GM18508 (cell line): Measurements from ENCODE around the gene TDRKH.
"Not testable (repeated sequence)": the region's sequence is repeated elsewhere in the genome, so short reads cannot be mapped to it uniquely, and the experiment has no call there.

ENCODE experiments used
- ATAC-seq: cut with Tn5 transposase; IDR thresholded peaks from one replicate; pipeline ENCODE4 v1.9.1; 2021; ENCODE audit warnings: moderate number of reproducible peaks; ENCODE audit not compliant: insufficient read depth, unreplicated experiment

The TDRKH gene

GRCh38 chr1:151806170-151806569 lies 15.9 kb upstream of the TDRKH start:
- no peak for ATAC-seq

- ATAC-seq = no peak
Observed at GRCh38 chr1:151805066-151805820, 14.9 kb upstream of the TDRKH start, which contains the start of gene LINGO4. TSS of gene LINGO4 (minus strand) at chr1:151805419. CDS start at chr1:151802704, 2,715 bp downstream.

GRCh38 chr1:151803915-151804314 lies 13.6 kb upstream of the TDRKH start:
- ATAC-seq = no peak

GRCh38 chr1:151803164-151803563 lies 12.9 kb upstream of the TDRKH start:
- ATAC-seq = no peak

GRCh38 chr1:151802372-151802771 lies 12.1 kb upstream of the TDRKH start:
- no peak for ATAC-seq

GRCh38 chr1:151801846-151802245 lies 11.5 kb upstream of the TDRKH start:
- no peak for ATAC-seq

GRCh38 chr1:151801310-151801820 lies 11.1 kb upstream of the TDRKH start:
- ATAC-seq = no peak

- no peak for ATAC-seq
Observed at GRCh38 chr1:151800830-151801229, 10.5 kb upstream of the TDRKH start.

- ATAC-seq = no peak
Observed at GRCh38 chr1:151799179-151800022, 9.1 kb upstream of the TDRKH start.

GRCh38 chr1:151798571-151798970 lies 8.3 kb upstream of the TDRKH start:
- no peak for ATAC-seq

- ATAC-seq = no peak
Observed at GRCh38 chr1:151790940-151791651, 796 bp upstream of the TDRKH start.

GRCh38 chr1:151787689-151788088 lies 2.6 kb downstream of the TDRKH start:
- no peak for ATAC-seq

GRCh38 chr1:151783796-151784195 lies 6.5 kb downstream of the TDRKH start:
- no peak for ATAC-seq

- no peak for ATAC-seq
Observed at GRCh38 chr1:151782741-151783140, 7.6 kb downstream of the TDRKH start.

- ATAC-seq = not testable (repeated sequence)
Observed at GRCh38 chr1:151782026-151782425, 8.3 kb downstream of the TDRKH start.

GRCh38 chr1:151780736-151781135 lies 9.6 kb downstream of the TDRKH start:
- ATAC-seq = not testable (repeated sequence)

- no peak for ATAC-seq
Observed at GRCh38 chr1:151779852-151780251, 10.4 kb downstream of the TDRKH start.

GRCh38 chr1:151777317-151777716 lies 13.0 kb downstream of the TDRKH start:
- ATAC-seq = no peak

GRCh38 chr1:151776665-151777062 lies 13.6 kb downstream of the TDRKH start:
- ATAC-seq = no peak

- no peak for ATAC-seq
Observed at GRCh38 chr1:151775894-151776664, 14.2 kb downstream of the TDRKH start.
